Fibroblast of upper back skin (primary cell): ENCODE data around the gene ATP1B4.

Experiments
- DNase-seq: peaks from one replicate; pipeline ENCODE4 v3.0.0-alpha.2; 2013

Gene ATP1B4

DNA sequence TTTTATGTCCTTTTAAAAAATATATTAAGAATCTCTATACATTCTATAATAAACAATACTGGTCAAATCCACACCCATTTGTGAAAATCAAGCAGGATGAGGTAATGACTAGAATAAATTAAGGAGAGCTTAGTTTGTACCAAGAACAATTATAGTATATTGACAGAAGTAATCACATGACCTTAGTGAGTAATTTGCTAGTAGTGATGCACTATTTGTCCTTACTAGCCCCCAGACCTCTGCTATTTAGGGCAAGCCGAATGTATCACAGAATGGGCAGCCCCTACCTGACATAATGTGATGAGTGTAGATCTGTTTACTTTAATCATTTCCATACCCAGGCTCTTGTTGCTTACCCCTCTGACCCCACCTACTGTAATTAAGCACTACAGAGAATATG is 15.8 kb downstream of the ATP1B4 start:
- DNase-seq, result no peak

DNA sequence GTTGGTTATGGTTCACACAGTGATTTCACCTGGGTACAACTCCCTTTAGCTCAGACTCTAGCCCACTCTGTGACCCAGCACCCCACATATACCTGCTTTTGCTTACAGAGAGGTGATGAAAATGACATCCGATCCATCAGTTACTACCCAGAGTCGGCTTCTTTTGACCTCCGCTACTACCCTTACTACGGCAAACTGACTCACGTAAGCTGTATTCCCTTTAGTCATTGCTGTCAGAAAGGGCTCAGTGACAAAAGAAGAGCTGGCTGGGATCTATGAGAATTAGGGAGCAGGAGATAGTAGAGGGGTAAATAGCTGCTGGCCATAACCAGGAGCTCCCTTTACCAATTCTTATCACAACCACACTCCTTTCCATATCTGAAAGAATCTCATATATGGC is 16.7 kb downstream of the ATP1B4 start:
- DNase-seq, result no peak

DNA sequence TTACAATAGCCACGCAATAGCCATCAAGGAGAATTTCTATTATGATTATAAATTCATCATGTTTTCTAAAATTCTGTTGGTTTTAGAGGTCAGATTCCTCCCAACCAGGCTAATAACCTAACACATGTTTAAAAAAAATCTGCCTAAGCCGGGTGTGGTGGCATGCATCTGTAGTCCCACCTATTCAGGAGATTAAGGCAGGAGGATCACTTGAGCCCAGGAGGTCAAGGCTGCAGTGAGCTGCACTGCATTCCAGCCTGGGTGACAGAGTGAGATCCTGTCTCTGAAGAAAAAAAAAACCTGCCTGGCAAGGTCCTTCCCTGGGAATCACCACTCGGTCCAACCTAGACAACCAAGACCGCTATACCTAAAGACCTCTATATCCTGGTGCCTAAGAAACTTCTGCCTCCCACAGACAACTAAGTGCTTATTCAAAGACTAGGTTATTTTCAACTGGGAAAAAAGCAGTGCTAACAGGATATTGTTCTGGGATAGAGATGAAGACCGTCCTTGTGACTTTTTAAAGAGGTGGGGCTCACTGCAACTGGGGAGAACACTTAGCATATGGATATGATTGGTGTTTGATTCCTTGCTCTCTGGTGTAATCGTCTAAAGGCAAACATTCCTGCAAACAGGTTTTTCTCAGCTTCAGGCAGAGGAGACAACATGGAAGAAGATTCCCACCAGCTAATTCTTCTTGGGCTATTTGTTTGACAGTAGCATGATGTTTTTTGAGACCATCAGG is 18.2 kb downstream of the ATP1B4 start:
- no peak for DNase-seq

DNA sequence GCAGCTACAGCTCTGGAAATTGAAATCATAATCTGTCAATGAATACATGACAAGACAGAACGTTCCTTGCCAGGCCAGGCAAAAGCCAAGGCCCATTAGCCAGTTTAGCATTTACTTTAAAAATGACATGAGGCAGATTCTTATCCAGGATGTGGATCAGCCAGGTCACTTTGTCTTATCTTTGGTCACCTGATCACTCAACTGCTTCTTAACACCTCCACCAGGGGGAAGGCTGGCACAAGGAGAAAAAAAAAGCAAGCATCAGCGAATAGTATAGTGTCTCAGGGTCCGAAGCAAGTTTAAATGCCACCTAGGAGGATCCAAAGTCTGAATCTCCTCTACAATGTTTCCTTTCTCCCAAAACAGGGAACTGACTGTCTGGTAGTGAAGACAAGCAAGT is 18.8 kb downstream of the ATP1B4 start:
- DNase-seq, result no peak

DNA sequence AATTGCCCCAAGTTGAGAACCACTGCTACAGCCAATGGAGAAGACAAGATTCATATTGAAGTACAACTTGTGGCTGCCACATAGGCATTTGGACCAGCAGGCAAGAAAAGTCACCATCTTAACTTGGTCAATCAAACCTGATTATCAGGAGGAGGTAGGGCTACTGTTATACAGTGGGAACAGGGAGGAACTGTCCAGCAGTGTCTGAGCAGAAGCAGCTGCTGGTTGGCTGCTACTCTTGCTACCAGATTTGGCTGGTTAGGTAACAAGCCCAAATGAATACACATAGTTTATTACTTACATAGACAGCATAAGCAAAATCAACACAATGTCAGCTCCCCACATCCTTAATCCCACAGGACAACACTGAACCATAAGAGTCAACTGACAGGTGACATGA is 39.4 kb downstream of the ATP1B4 start:
- DNase-seq, result no peak

DNA sequence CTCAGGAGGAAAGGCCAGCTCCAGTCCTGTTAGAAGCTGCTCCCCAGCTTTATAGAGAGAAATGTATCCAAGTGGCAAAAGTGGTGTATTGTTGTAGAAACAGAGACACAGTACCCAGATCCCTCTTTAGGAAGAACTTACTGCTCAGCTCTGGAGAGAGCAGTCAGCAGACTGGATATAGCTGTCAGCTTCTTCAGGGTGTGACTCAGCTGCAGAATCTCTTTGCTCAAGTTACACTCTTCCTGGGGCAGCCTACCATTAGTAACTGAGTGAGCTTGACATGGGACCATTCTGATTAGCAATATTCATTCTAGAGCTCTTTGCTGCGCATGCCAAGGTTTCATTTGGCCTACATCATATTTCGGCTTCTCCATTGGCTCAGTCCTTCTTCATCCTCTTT is 40.5 kb downstream of the ATP1B4 start:
- no peak for DNase-seq

DNA sequence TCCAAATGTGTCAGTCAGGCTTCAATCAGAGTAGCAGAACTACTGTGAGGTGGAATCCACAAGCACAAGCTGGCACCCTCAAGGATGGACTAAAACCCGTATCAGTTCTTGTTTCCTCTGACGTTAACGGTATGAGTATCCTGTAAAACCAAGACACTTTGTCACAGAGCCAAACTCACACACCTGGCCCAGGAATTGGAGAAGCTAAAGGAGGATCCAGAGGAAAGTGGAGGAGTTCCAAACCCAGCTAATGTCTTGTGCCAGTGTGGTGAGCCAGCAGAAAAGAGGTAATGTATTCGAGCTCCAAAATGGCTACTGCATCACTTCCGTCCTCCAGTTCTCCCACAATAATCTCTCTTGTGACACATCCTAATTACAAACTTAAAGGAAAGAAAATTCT is 44.7 kb downstream of the ATP1B4 start:
- no peak for DNase-seq

DNA sequence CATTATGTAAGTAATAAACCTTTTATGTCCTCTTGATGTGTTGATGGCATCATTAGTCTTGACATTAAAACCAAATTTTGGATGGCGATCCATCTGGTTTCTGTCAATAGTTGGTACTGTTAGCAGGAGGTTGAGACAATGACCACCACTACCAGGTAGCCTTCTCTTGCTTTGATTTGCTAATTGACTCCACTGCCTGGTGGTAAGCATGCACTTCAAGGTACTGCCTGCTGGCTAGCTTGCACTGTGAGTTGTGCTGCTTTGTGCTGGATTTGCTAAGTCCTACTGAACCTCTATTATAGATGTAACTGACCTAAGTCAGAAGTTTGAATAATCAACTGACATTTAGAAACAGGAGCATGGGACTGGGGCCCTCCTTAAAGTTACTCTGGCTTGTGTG is 46.3 kb downstream of the ATP1B4 start:
- no peak for DNase-seq

DNA sequence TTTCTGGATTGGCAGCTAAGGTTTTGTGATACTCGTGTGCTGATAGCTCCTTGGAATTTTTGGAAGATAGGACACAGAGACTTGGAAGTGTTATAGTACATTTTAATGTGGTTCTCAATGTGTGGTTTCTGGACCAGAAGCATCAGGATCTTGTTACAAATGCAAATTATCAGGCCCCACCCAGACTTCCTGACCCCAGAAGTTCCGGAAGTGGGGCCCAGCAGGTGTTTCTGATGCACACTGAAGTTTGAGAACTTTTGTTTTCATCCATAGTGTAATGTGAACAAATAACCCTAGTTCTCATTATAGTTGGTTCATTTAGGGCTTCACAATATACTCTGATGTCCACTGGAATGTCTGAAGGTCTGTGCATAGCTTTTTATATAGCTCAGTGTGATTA is 57.6 kb downstream of the ATP1B4 start:
- no peak for DNase-seq

DNA sequence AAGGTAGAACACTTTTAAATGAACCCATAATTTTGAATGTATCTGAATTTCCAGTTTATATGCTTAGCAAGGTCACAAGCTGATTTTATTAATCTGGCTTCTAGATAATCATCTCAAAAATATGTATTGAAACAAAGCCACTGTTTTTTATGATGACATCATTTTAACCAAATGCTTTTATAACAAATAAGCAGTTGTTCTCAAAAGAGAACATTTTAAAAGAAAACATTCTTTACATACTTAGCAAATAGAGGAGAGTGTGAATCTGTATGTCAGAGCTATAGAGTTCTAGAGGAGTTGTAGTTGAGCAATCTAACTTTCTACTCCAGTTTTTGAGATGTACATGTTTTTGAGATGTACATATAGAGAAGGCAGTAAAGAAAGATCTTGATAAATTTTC is 64.7 kb downstream of the ATP1B4 start:
- DNase-seq, result peak; percentile 25

DNA sequence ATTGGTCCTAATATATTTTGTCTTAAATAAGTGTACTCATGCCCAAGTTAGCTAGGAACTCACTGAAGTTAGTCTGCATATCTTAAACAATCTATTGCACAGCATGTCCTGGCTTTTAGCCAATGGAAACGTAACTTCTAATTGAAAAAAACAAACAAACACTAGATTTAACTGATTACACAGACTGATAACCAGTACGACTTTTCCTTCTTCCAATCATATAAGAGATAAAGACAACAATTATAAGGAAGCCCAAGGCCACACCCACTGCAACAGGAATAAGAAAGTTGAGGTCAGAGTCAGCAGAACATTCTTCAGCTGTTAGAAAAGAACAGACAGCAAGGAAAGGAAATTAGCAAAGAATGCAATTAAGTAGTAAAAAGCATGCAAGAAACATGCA is 66.4 kb downstream of the ATP1B4 start:
- DNase-seq, result no peak

DNA sequence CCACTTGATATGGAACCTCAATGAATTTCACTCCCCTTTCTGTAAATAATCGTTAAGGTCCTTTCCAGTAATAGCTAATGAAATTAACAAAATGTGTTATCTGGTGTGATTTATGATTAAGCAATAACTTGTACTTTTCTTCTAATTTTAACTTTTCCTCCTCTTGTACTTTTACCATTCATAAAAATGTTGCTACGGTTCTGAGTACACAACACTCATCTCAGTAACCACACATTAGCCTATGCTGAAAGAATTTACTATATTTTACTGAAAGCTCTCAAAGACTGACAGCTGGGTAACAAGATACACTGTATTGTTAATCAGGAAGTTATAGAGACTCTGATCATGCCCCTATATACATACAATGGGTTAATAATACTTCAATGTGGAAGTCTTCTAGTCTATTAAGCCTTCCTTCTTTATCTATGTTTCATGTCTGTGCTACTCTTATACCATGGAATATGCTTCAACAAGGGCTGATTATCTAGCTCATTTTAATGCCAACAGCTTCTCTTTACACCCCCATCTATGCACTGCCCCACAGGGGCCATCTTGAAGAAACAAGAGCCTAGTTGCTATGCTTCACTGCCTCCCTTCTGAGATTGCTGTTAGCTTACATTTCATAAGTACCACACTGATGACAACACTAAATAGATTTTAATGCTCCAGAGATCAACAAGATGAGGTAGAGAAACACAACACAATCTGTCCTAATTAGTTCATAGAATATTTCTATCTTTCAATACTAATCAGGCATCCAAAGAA is 68.1 kb downstream of the ATP1B4 start:
- DNase-seq, result no peak
